Loucy (cell line): ENCODE data around the gene CD34.

Experiments used
- H2AFZ ChIP-seq: fragments of 200-600 bp; sonication (generic); 2 replicates; pipeline ENCODE4 v1.6.0; 2016; ENCODE audit warnings: antibody characterized with exemption, mild to moderate bottlenecking, low read length, moderate library complexity
- H3F3A ChIP-seq: fragments of 200-600 bp; 2 replicates; pipeline ENCODE4 v1.6.0; 2016; ENCODE audit warnings: antibody characterized with exemption, low read depth, mild to moderate bottlenecking
- H3K27me3 ChIP-seq: fragments of 200-600 bp; sonication (generic); 2 replicates; pipeline ENCODE4 v1.6.1; 2014; ENCODE audit warnings: low read length, mild to moderate bottlenecking; ENCODE audit not compliant: insufficient read depth, poor library complexity, severe bottlenecking
- H3K36me3 ChIP-seq: fragments of 200-600 bp; sonication (generic); 2 replicates; pipeline ENCODE4 v1.6.1; 2016; ENCODE audit warnings: low read length; ENCODE audit not compliant: insufficient read depth
- H3K4me1 ChIP-seq: fragments of 200-600 bp; sonication (generic); 2 replicates; pipeline ENCODE4 v1.5.1; 2014; ENCODE audit warnings: low read length, mild to moderate bottlenecking; ENCODE audit not compliant: insufficient read depth, poor library complexity, severe bottlenecking
- H3K4me2 ChIP-seq: fragments of 200-600 bp; sonication (generic); 2 replicates; pipeline ENCODE4 v1.6.0; 2014; ENCODE audit warnings: antibody characterized with exemption, low read length, low read depth, mild to moderate bottlenecking; ENCODE audit not compliant: poor library complexity, severe bottlenecking
- H3K4me3 ChIP-seq: fragments of 200-600 bp; sonication (generic); 2 replicates; pipeline ENCODE4 v1.5.1; 2014; ENCODE audit warnings: low read length, mild to moderate bottlenecking, mixed read lengths; ENCODE audit not compliant: poor library complexity, severe bottlenecking
- H3K79me2 ChIP-seq: fragments of 200-600 bp; sonication (generic); 2 replicates; pipeline ENCODE4 v1.6.1; 2014; ENCODE audit warnings: low read length; ENCODE audit not compliant: insufficient read depth
- H3K9ac ChIP-seq: fragments of 200-600 bp; sonication (generic); 2 replicates; pipeline ENCODE4 v1.6.0; 2014; ENCODE audit warnings: mild to moderate bottlenecking, low read depth, low read length, moderate library complexity; ENCODE audit not compliant: poor library complexity, severe bottlenecking
- H3K9me2 ChIP-seq: fragments of 200-600 bp; sonication (generic); replicated peaks from 2 replicates; pipeline ENCODE4 v1.6.1; 2016; ENCODE audit warnings: low read depth, low read length, mixed read lengths
- H3K9me3 ChIP-seq: fragments of 200-600 bp; sonication (generic); 2 replicates; pipeline ENCODE4 v1.6.1; 2014; ENCODE audit warnings: mild to moderate bottlenecking, antibody characterized with exemption, low read length, low read depth; ENCODE audit not compliant: insufficient read depth
- H4K20me1 ChIP-seq: fragments of 200-600 bp; sonication (generic); 2 replicates; pipeline ENCODE4 v1.6.0; 2014; ENCODE audit warnings: antibody characterized with exemption, low read length, mild to moderate bottlenecking; ENCODE audit not compliant: insufficient read depth, poor library complexity, severe bottlenecking
- CTCF ChIP-seq: fragments of 200-600 bp; sonication (generic); conservative IDR thresholded peaks from 2 replicates; pipeline ENCODE4 v1.5.1; 2014; ENCODE audit warnings: mild to moderate bottlenecking, antibody characterized with exemption, low read length
- EZH2phosphoT487 ChIP-seq: fragments of 200-600 bp; IDR thresholded peaks from 2 replicates; pipeline ENCODE4 v1.6.1; 2018; ENCODE audit warnings: antibody characterized with exemption, mild to moderate bottlenecking, moderate library complexity, borderline replicate concordance

Gene CD34

GRCh38 chr1:207837673-207838072 is 73.3 kb downstream of the CD34 start:
- Histone ChIP-seq H3K79me2 (peaks cover 99% of the 10 kb centered on the region), H3K36me3 (peaks cover 79% of the 10 kb centered on the region), H3K27me3 (no peaks in the 10 kb centered on the region), H3K4me2 (no peak overlapping the region), H3K9ac (no peak overlapping the region), H3F3A (no peaks in the 10 kb centered on the region), H3K4me3 (no peak overlapping the region), H4K20me1 (peaks cover 93% of the 10 kb centered on the region), H3K9me2 (no peaks in the 10 kb centered on the region), H2AFZ (no peak overlapping the region), H3K9me3 (no peaks in the 10 kb centered on the region), H3K4me1 (peaks cover 42% of the 10 kb centered on the region)
- TF ChIP-seq CTCF: no peak
- TF ChIP-seq EZH2phosphoT487: no peak

GRCh38 chr1:207836591-207837347 is 74.2 kb downstream of the CD34 start:
- TF ChIP-seq EZH2phosphoT487: no peak
- no peak for TF ChIP-seq CTCF
- Histone ChIP-seq H3K36me3 (peaks cover 75% of the 10 kb centered on the region), H2AFZ (no peak overlapping the region), H3F3A (no peaks in the 10 kb centered on the region), H3K79me2 (peaks cover 99% of the 10 kb centered on the region), H3K27me3 (no peaks in the 10 kb centered on the region), H4K20me1 (peaks cover 93% of the 10 kb centered on the region), H3K9ac (no peak overlapping the region), H3K4me2 (no peak overlapping the region), H3K4me1 (peaks cover 51% of the 10 kb centered on the region), H3K4me3 (no peak overlapping the region), H3K9me3 (no peaks in the 10 kb centered on the region), H3K9me2 (no peaks in the 10 kb centered on the region)

DNA sequence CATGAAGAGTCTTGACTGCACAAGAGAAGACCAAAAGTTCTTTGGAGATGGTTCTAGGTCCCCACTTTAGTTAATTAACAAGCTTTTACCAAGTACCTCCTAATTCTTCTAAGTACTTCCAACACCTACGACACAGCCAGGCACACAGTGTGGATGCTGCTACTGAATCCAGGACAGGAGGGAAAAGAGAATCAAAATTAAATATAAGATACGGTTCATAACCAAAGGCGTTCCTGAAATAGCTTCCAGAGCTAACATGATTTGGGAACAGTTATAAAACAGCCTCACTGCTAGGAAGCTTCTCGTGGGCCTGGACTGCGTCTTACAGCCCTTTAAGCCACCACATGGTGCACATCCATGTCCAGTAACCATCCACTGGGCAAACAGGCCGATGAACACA is 75.0 kb downstream of the CD34 start:
- no peaks in the 10 kb centered on the region for H3K27me3 ChIP-seq
- H3K9me3 ChIP-seq: no peaks in the 10 kb centered on the region
- peaks cover 77% of the 10 kb centered on the region for H3K36me3 ChIP-seq
- peaks cover 60% of the 10 kb centered on the region for H3K4me1 ChIP-seq
- no peak overlapping the region for H3K9ac ChIP-seq
- H2AFZ ChIP-seq: no peak overlapping the region
- no peak for TF ChIP-seq EZH2phosphoT487
- no peak for TF ChIP-seq CTCF
- H3F3A ChIP-seq: no peaks in the 10 kb centered on the region
- peaks cover 100% of the 10 kb centered on the region for H3K79me2 ChIP-seq
- H3K4me2 ChIP-seq: no peak overlapping the region
- H4K20me1 ChIP-seq: peaks cover 94% of the 10 kb centered on the region
- no peak overlapping the region for H3K4me3 ChIP-seq
- H3K9me2 ChIP-seq: no peaks in the 10 kb centered on the region
